Activated CD8-positive, alpha-beta memory T cell treated with anti-CD3 and anti-CD28 coated beads for 36 hours (primary cell): Measurements from ENCODE around the gene ME1. TPM values are rescaled to one million over a fixed set of nuclear protein-coding genes. Genes with fewer than 3 reads are reported as not detected.

Experiments used
- CTCF ChIA-PET: fragments of 350-600 bp; sonication (Branson Sonifier 250); formaldehyde crosslinking; loops from one replicate; lab custom pipeline; 2021; ENCODE audit warnings: antibody characterized with exemption; lab: Charles Lee
- POLR2A ChIA-PET: fragments of 350-600 bp; sonication (Branson Sonifier 250); formaldehyde crosslinking; loops from one replicate; lab custom pipeline; 2021; ENCODE audit warnings: antibody characterized with exemption; lab: Charles Lee
- total RNA-seq, 2 experiments: library from RNA; stranded (reverse); gene quantifications; one replicate each; pipeline ENCODE4 v1.2.3, GENCODE V29; 2021

ME1 gene
- total RNA-seq, 2 experiments from 2014 or later: 0.34 to 0.44 TPM

DNA sequence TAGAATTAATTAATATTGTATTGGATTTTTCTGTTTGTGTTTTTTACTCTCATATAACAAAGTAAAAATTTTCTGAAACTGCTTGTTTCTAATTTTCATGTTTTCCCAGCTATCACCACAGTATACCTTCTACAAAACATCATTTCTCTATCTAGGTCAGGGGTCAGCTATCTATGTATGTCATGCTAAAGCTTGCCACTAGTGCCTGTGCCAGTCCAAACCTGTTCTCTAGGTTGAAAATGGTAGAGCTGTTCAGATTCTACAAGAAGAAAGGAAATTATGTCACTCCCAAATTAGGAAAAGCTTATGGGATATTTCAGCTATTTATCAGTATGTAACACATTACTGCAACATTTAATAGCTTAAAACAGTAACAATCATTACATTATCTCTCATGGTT, 5.8 kb upstream of the ME1 start:
- CTCF ChIA-PET: no interaction called here

DNA sequence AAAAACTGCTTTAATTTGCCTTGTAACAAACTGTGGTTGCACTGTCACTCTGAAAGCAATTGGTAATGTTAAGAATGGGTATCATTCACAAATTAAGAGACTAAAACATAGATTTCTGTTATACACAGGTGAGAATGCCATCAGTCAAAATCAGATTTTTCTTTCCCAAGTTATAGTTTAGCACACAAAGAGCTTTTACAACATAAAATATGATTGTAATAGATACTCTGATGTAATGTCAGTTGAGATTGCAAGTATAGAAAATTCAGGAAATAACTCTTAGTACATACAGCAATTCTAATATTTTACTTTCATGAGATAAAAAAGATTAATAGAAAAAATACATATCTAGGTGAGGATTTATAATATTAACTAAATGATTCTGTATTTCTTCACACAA, 2.3 kb upstream of the ME1 start:
- ChIA-PET CTCF (no interaction called here), POLR2A (no interaction called here)

More for the DNA sequence above, 5.8 kb upstream of the ME1 start:
- POLR2A ChIA-PET: no interaction called here

DNA sequence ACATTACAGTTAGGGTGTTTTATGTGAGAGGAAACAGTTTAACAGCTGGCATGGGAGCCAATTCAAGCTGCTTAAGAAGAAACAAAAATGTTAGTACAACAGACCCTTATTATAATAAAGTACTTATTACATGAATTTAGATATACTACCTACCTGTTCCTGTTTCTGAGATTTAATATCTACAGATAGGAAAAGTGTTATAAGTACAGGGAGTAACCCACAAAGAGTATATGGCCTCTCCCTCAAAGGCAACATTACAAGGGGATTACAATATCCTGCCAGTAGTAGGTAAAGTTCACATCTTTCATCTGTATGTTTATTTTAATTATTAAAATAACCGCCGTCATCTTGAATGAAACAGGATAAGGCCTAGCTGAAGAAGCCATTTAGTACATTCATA, 1.8 kb upstream of the ME1 start:
- POLR2A ChIA-PET: no interaction called here
- CTCF ChIA-PET: no interaction called here

DNA sequence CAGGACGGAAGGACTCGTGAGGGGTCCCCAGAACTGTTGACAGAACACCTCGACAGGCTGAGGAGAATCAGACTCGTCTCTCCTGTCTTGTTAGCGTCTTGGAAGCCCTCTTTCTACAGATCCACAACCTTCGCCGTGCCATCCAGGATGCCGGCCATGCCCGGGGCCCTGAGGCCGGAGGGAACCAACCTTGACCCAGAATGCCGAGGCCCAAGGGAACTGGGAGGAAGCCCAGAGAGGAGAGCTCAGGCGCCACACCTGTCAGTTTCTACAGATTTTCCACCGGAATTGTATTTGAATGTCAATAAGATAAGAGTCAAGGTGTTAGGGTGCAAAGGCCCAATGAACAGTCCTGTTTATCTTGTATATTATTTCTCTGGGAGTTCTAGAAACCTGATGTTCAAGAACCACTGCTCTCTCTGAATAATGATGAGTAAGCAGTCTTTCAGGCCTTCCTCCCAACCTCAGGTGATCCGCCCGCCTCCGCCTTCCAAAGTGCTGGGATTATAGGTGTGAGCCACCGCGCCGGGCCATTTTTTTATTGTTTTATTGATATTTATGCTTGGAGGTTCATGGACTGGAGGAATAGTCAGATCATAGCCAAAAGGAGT, 799 bp upstream of the ME1 start:
- ChIA-PET POLR2A (no interaction called here), CTCF (no interaction called here)

DNA sequence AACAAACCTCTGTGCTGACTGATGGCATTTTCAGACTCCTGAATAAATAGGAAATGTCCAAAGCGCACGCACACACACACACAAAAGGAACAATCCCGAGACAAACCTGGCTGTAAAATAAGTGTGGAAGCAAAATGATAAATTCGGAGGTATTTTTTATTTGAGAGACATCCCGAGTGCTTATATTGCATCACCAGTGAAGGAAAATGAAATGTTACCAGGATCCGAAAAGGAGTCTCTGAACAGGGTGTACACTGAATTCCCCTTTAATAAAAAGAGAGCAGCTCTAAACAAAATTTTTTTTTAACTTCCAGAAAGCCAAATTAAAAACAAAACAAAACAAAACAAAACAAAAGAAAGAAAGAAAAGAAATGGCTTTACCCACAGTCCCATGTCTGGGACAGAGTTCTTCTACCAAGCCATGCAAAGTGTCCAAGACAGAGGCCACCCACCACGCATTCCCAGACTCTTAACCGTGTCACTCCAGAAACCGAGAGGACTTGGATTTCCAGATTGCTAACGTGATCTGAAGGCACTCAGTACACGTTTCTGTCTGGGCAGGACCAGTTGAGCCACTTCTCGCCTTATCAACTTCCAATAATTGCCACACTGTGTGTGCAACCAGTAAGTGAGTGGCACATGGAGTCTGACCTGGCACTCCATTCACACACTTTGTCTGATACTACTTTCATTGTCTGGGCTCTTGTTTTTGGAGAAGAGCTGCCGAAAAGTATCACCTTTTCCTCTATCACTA, 817 bp downstream of the ME1 start:
- ChIA-PET CTCF (no interaction called here), POLR2A (no interaction called here)

DNA sequence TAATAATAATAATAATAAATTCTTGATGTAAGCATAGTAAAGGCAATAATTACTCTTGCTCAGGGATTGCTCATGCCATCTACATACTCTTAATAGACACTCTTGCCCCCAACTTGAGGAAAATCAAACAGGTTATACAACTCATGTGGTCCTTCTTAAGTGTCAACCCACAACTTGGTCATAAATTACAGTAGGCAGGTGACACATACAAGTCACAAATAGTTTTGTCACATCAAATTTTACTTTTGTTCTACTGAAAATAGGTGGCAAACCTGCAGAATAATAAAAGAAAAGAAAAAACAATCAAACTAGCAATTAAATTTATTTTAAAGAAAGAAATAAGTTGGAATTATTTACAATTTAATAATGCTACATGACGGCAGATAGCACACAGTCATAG, 1.6 kb downstream of the ME1 start:
- CTCF ChIA-PET: no interaction called here

DNA sequence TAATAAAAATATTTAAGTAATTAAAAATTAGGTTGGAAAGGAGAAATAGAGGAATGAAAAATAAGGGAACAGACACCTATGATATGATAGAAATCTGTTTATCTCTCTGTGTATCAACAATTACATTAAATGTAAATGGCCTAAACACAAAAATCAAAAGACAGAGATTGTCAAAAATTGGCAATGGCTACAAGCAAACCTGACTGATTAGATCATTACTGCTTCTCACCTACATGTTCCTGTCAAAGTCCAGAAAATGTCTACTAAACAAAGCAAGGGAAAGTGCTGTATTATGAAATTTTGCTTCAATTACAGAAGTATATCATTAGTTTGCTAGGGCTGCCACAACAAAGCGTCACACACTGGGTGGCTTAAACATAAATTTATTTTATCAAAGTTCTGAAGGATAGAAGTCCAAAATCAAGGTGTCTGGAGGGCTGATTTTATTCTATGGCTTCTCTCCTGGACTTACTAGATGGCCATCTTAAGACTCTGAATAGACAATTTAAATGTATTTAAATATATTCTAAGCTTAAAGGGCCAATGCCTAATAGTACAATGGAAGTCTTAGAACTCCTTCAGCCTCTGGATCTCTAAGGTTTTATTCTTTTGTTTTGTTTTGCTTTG, 6.3 kb downstream of the ME1 start:
- ChIA-PET CTCF (no interaction called here), POLR2A (no interaction called here)

More for the DNA sequence above, 1.6 kb downstream of the ME1 start:
- POLR2A ChIA-PET: no interaction called here

DNA sequence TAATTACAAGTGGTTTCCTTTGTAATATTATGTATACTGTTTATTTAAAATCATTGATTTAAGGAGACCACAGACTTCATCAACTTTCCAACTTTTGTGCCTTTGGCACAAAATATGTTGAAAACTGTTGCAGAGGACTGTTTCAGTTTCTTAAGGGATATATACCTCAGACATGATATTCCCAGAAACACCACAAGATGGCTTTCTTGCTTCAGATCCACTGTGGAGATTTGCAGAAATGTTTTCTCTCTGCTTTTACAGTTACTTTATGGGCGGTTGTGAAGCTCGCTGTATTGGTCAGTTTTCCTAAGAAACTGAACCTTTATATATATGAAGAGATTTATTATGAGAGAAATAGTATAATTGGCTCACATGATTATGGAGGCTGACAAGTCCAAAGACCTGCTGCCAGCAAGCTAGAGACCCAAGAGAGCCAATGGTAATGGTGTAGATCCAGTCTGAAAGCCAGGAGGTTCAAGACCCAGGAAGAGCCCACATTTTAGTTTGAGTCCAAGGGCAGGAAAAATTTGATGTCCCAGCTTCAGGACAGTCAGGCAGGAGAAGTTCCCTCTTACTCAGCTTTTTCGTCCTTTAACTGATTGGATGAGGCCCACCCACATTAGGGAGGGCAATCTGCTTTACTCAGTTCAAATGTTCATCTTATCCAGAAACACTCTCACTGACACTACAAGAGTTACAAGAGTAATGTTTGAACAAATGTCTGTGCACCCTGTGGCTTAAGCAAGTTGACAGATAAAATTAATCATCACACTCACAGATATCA, 12.8 kb downstream of the ME1 start:
- CTCF ChIA-PET: no interaction called here
- POLR2A ChIA-PET: no interaction called here

DNA sequence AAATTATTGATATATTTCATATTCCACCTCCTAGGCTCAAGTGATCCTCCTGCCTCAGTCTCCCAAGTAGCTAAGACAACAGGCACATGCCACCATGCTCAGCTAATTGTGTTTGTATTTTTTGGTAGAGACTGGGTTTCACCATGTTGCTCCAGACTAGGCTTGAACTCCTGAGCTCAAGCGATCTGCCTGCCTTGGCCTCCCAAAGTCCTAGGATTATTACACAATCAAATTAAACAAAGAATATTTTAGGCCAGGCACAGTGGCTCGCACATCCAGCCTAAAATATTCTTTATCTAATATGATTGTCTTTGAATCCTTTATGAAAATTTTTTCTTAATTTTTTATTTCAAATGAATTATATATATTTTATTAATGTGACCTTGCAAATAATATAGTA, 17.8 kb downstream of the ME1 start:
- ChIA-PET POLR2A (no interaction called here), CTCF (no interaction called here)

DNA sequence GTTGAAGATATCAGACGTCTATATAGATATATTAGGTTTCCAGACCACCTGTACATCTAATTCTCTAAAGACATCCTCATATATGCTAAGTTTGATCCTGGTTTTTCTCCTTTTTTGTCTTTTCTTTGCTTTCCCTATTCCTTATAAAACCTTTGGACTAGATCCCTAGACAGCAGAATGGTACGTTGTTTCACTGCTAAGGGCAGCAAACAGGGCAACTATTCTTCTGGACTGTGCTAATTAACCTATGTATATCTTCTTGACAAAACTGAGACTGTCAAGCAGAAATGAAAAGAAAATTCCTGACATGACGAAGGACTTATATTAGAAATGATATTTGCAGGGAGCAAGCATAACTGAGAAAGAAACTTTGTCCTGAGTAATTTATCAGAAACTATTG, 19.1 kb downstream of the ME1 start:
- ChIA-PET POLR2A (no interaction called here), CTCF (no interaction called here)

DNA sequence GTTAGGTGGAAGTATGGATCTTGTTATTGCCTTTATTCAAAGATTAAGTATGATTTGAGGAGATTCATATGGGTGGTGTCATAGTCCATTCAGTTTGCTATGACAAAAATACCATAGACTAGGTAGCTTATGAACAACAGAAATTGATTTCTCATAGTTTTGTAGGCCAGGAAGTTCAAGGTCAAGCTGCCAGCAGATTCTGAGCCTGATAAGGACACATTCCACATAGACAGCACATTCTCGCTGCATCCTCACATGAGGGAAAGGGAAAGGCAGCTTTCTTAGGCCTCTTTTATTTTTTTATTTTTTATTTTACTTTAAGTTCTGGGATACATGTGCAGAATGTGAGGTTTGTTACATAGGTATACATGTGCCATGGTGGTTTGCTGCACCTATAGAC, 27.7 kb downstream of the ME1 start:
- POLR2A ChIA-PET: no interaction called here
- CTCF ChIA-PET: no interaction called here

DNA sequence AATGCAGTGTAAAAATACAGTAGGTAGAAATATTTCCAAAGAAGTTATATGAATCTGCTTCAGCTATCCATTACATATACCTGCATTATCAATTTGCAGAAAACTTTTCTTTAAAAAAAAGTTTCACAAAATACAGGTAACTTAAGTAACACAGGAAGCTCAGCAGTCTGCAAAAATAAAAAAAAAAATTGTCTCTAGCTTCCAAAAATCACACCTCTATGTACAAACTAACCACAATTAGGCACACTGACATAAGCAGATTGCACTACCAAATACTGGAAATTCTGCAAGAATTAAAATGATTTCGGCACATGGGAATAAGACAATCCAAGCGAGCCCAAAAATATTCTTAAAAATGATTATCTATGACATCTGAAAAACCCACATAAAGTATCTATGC, 41.2 kb downstream of the ME1 start:
- ChIA-PET CTCF (no interaction called here), POLR2A (no interaction called here)

DNA sequence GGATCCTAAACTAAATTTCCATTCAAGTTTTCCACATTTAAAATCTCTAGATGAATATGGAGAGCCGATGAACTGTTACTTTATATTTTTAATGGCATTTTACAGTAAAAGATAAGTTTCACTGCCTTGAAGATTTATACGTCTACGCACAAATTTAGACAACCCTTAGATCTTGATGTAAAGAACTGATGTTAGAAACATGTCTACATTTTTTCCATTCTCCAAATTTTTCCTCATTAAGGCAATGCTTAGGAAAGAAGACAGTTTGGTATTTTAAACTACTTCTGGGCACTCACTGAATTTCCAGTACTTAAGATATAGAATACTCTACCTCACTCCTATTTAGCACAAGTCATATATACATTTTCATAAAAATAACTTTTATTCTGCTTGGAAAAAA, 45.4 kb downstream of the ME1 start:
- ChIA-PET CTCF (no interaction called here), POLR2A (no interaction called here)

DNA sequence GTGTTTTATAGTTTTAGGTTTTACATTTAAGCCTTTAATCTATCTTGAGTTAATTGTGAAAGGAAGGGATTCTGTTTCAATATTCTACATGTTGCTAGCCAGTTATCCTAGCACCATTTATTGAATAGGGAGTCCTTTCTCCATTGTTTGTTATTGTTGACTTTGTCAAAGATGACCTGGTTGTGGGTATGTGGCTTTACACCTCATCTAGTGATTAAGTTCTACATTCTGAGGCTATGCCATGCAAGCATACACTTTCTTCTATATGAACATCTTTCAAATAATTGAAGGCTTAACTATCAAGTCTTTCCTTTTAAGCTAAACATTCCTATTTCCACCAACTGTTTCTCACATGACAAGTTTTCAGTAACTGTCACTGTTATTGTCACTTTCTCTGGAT, 46.1 kb downstream of the ME1 start:
- CTCF ChIA-PET: no interaction called here
- POLR2A ChIA-PET: no interaction called here

DNA sequence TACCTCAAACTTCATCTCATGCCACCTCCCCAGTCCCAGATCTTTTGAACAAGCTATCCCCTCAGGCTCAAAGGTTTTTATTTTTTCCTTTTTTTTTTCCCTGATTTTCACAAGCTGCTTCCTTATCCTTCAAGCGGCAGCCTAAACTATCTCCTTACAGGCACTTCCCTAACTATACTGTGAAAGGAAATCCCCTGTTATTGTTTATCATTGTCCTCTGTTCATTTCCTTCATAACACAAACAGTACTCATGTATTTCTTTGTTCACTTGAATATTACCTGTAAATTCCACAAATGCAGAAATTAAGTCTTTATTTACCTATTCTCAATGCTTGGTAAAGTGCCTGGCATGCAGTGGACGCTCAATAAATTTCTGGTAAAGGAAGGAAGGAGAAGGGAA, 48.9 kb downstream of the ME1 start:
- ChIA-PET CTCF (no interaction called here), POLR2A (no interaction called here)

DNA sequence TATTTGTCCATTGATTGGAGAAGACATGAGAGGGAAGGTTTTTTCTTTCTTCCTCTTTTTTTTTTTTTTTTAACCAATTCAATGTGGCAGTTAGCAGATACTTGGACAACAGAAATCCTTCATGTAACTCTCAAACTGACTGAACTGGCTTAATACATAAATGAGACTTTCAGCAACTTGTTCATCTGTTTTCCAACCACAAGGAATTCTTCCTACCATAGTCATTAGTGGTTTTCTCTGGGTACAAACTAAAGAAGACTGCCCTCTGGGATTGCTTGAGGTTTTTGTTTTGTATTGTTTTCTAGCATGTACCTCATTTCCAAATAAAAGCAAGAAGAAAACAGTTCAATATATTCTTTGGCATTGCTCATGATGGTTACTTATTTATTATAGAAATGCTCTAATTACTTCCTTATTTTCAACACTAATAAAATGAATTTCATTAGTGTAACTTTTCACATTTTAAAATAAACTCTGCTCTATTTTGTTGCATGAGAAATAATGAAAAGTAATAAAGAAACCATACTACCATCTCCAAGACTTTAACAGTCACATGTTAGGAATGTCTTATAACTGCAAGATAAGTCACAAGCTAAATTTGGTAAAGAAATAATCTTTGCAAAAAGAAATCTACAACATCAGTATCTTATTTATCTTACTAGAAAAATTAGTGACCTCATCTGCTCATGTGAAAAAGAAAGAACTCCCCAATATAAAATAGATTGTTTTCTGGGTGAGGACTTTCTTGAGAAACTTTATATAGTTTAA, 52.0 kb downstream of the ME1 start:
- POLR2A ChIA-PET: no interaction called here
- CTCF ChIA-PET: no interaction called here

DNA sequence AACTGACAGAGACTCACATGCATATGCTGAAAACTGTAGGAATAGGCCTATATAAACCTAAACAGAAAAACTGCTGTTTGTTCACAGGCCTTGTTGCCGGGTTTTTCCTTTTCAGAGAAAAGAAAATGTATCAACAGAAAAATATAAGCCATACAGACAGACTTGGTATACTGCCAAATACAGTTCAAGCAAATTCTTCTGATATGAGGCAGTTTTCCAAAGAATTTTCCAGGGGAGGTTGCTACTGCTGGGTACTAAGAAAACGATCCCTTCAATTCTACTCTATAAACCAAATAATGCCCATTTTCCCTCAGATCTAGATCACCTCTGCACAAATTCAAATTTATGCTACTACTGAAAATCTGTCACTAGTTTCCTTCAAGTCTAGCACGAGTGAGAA, 59.4 kb downstream of the ME1 start:
- CTCF ChIA-PET: no interaction called here
- POLR2A ChIA-PET: no interaction called here

DNA sequence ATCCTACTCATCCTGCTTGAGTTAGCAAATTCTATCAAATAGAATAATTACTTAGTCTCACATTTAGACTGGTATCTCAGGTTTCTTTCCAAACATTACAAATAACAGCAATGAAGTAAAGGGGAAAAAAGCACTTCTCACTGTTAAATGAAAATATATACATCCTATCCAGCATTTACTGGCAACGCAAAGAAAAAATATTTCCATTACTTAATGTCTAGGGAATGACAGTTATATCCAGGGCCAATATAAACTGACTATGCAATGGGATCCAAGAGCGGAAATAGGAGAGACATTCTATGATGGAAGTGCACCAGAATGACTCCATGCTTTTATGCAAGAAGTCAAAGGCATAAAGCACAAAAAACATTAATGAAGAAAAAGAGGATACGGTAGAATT, 60.3 kb downstream of the ME1 start:
- POLR2A ChIA-PET: no interaction called here

DNA sequence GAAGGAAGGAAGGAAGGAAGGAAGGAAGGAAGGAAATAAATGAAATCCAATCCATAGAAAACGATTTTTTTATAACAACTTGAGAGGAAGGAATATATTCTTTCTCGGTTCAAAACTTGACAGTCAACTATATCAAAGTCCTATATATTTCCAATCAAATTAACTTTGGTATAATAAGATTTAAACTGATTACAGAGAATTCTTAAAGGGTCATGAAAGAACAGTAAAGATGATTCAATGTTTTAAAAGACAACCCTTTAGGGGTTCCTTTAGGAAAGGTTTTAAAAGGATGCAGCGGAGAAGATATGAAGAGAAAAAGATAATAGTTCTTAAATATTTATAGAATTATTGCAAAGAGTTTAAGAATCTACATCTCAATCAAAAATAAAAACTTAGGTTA, 61.2 kb downstream of the ME1 start:
- POLR2A ChIA-PET: no interaction called here
- CTCF ChIA-PET: no interaction called here

More for the DNA sequence above, 60.3 kb downstream of the ME1 start:
- CTCF ChIA-PET: no interaction called here

DNA sequence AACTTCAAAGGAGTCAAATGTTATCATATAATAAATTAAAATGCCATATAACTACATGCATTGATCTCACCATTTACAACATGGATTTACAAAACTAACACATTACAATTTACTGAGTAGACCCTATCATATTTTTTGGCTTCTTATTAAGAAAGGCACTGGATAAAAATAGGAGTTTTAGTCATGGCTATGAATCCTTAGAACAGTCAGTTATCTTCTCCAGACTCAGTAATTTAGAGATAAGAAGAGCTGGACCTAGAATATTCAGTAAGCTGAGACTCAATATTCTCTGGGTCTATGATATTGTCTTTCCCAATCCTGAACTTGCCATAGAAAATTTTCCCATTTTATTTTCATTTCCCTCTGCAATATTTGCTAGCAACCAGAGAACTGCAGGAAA, 62.3 kb downstream of the ME1 start:
- ChIA-PET CTCF (no interaction called here), POLR2A (no interaction called here)
